GM18520 (cell line): Measurements from ENCODE around the gene WNT7B.

Experiments
- ATAC-seq: cut with Tn5 transposase; IDR thresholded peaks from one replicate; pipeline ENCODE4 v1.9.1; 2021; ENCODE audit not compliant: unreplicated experiment

The WNT7B gene

GRCh38 chr22:45974498-45974897 is 2.5 kb downstream of the WNT7B start:
- ATAC-seq, result no peak

- ATAC-seq, result no peak
These were observed 4.1 kb downstream of the WNT7B start for GRCh38 chr22:45972889-45973253.

- no peak for ATAC-seq
These were observed 4.7 kb downstream of the WNT7B start for GRCh38 chr22:45972091-45972888.

GRCh38 chr22:45971408-45972028 is 5.4 kb downstream of the WNT7B start:
- ATAC-seq, result no peak

- no peak for ATAC-seq
These were observed 6.1 kb downstream of the WNT7B start for GRCh38 chr22:45970705-45971407.

- ATAC-seq, result no peak
These were observed 7.0 kb downstream of the WNT7B start for GRCh38 chr22:45969801-45970470.

GRCh38 chr22:45969414-45969799 is 7.6 kb downstream of the WNT7B start:
- no peak for ATAC-seq

- no peak for ATAC-seq
These were observed 8.1 kb downstream of the WNT7B start for GRCh38 chr22:45968751-45969413.

GRCh38 chr22:45968003-45968650 is 8.8 kb downstream of the WNT7B start:
- ATAC-seq, result no peak

- ATAC-seq, result no peak
These were observed 10.0 kb downstream of the WNT7B start for GRCh38 chr22:45966895-45967365.

GRCh38 chr22:45966320-45966894 is 10.6 kb downstream of the WNT7B start:
- ATAC-seq, result no peak

- ATAC-seq, result no peak
These were observed 11.4 kb downstream of the WNT7B start for GRCh38 chr22:45965563-45965962.

- ATAC-seq, result no peak
These were observed 11.9 kb downstream of the WNT7B start for GRCh38 chr22:45964926-45965527.

- no peak for ATAC-seq
These were observed 12.6 kb downstream of the WNT7B start for GRCh38 chr22:45964372-45964771.

- ATAC-seq, result no peak
These were observed 13.1 kb downstream of the WNT7B start for GRCh38 chr22:45963821-45964220.

GRCh38 chr22:45962756-45963324 is 14.1 kb downstream of the WNT7B start:
- ATAC-seq, result no peak

GRCh38 chr22:45962434-45962718 is 14.6 kb downstream of the WNT7B start:
- ATAC-seq, result no peak

GRCh38 chr22:45961679-45962433 is 15.1 kb downstream of the WNT7B start:
- no peak for ATAC-seq
